ENCODE measurements around the gene YPEL2. TPM values are rescaled to one million over a fixed set of nuclear protein-coding genes. Genes with fewer than 3 reads are reported as not detected.

YPEL2 gene
- total and polyA plus RNA-seq, 2 experiments from 2014 or later = 20.2 to 26.0 TPM

DNA sequence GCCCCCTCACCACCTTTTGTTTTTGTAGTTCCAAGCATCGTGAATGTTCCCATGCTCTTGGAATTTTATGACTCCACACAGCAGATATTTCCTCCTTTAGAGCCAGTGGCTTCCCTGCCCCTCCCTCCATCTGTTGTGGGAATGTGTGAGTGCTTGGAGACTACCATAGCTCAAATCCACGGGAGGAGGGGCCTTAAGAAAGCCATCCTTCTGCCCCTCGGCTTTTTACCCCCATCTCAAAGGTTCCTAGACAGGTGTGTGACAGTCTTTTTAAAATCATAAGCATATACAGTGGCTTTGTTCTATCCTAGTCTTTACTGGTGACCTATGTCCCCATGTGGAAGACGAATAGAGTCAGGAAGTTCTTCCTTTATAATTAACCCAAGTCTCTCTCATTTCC, 47.2 kb downstream of the YPEL2 start:
- H3K4me1 ChIP-seq (ENCODE audit: insufficient read depth) = peaks cover 3% of the 10 kb centered on the region
- TF ChIP-seq EZH2 (IDR thresholded peaks at IDR 0.05; ENCODE audit: borderline replicate concordance) = no peak
- TF ChIP-seq CTCF (IDR thresholded peaks at IDR 0.05; ENCODE audit: poor library complexity) = no peak
- TF ChIP-seq EZH2phosphoT487 (IDR thresholded peaks at IDR 0.05; ENCODE audit: low read depth, severe bottlenecking, unreplicated experiment) = no peak
- no peak overlapping the region for H3K4me3 ChIP-seq
- H3K36me3 ChIP-seq (replicated peaks; ENCODE audit: insufficient read depth, low read depth) = no peaks in the 10 kb centered on the region
- no peaks in the 10 kb centered on the region for H3K9me2 ChIP-seq (replicated peaks; ENCODE audit: insufficient read depth)
- no peaks in the 10 kb centered on the region for H3K9me3 ChIP-seq (ENCODE audit: low read depth)
- H3K27me3 ChIP-seq = no peaks in the 10 kb centered on the region
- H2AFZ ChIP-seq = no peak overlapping the region
- peaks cover 71% of the 10 kb centered on the region for H3K79me2 ChIP-seq
- no peak overlapping the region for H3K4me2 ChIP-seq
- H4K20me1 ChIP-seq (ENCODE audit: insufficient read depth, poor library complexity, severe bottlenecking) = no peaks in the 10 kb centered on the region
- H3K27ac ChIP-seq = peak overlapping the region; percentile 19
- DNase-seq (ENCODE audit: low spot score) = no peak
- 57% methylated on average over 4 of the region's 4 CpGs for WGBS (ENCODE audit: low lambda C conversion rate, missing lambda C conversion rate)

DNA sequence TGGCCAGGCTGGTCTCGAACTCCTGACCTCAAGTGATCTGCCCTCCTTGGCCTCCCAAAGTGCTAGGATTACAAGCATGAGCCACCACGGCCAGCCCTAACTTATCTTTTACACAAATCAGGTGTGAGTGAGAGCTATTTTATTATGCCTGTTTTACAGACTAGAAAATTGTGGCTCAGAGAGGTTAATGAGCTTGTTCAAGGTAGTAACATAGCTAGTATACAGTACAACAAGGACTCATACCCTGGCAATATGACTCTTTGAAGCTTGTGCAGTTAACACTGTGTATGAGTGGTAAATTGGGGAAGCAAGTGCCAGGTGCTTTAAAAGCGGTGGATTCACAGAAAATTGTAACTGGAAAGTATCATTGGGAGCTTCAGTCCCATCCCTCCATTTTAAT, 49.0 kb downstream of the YPEL2 start:
- H3K4me1 ChIP-seq (ENCODE audit: insufficient read depth) = peaks cover 3% of the 10 kb centered on the region
- no peaks in the 10 kb centered on the region for H3K36me3 ChIP-seq (replicated peaks; ENCODE audit: insufficient read depth, low read depth)
- H2AFZ ChIP-seq = no peak overlapping the region
- no peaks in the 10 kb centered on the region for H3K9me2 ChIP-seq (replicated peaks; ENCODE audit: insufficient read depth)
- H4K20me1 ChIP-seq (ENCODE audit: insufficient read depth, poor library complexity, severe bottlenecking) = no peaks in the 10 kb centered on the region
- H3K4me2 ChIP-seq = no peak overlapping the region
- no peak overlapping the region for H3K4me3 ChIP-seq
- WGBS (ENCODE audit: low lambda C conversion rate, missing lambda C conversion rate) = 77% methylated on average over 3 of the region's 3 CpGs
- peaks cover 71% of the 10 kb centered on the region for H3K79me2 ChIP-seq
- TF ChIP-seq EZH2phosphoT487 (IDR thresholded peaks at IDR 0.05; ENCODE audit: low read depth, severe bottlenecking, unreplicated experiment) (no peak), EZH2 (IDR thresholded peaks at IDR 0.05; ENCODE audit: borderline replicate concordance) (no peak), CTCF (IDR thresholded peaks at IDR 0.05; ENCODE audit: poor library complexity) (no peak)
- no peak for DNase-seq (ENCODE audit: low spot score)
- H3K27ac ChIP-seq = no peak overlapping the region
- no peaks in the 10 kb centered on the region for H3K9me3 ChIP-seq (ENCODE audit: low read depth)
- no peaks in the 10 kb centered on the region for H3K27me3 ChIP-seq

GRCh38 chr17:59381716-59382570, 50.5 kb downstream of the YPEL2 start:
- Histone ChIP-seq H4K20me1 (ENCODE audit: insufficient read depth, poor library complexity, severe bottlenecking) (no peaks in the 10 kb centered on the region), H3K4me3 (no peak overlapping the region), H3K4me1 (ENCODE audit: insufficient read depth) (peaks cover 3% of the 10 kb centered on the region), H3K27me3 (no peaks in the 10 kb centered on the region), H3K36me3 (replicated peaks; ENCODE audit: insufficient read depth, low read depth) (no peaks in the 10 kb centered on the region), H3K79me2 (peaks cover 71% of the 10 kb centered on the region), H2AFZ (no peak overlapping the region), H3K9me2 (replicated peaks; ENCODE audit: insufficient read depth) (no peaks in the 10 kb centered on the region), H3K27ac (peak overlapping the region; percentile 71), H3K9me3 (ENCODE audit: low read depth) (no peaks in the 10 kb centered on the region), H3K4me2 (no peak overlapping the region)
- no peak for DNase-seq (ENCODE audit: low spot score)
- TF ChIP-seq CTCF (IDR thresholded peaks at IDR 0.05; ENCODE audit: poor library complexity) (no peak), EZH2phosphoT487 (IDR thresholded peaks at IDR 0.05; ENCODE audit: low read depth, severe bottlenecking, unreplicated experiment) (no peak), EZH2 (IDR thresholded peaks at IDR 0.05; ENCODE audit: borderline replicate concordance) (no peak)
- WGBS (ENCODE audit: low lambda C conversion rate, missing lambda C conversion rate) = 91% methylated on average over 8 of the region's 8 CpGs

Data from hepatocyte (in vitro differentiated cells).